IPS-NIHi11 (cell line): ENCODE results near the gene CKS1B.

Experiments
- DNase-seq: peaks from one replicate; pipeline ENCODE4 v3.0.0; 2012; ENCODE audit warnings: mixed read lengths, low spot score

The CKS1B gene

GRCh38 chr1:155002464-155003226 lies 28.2 kb downstream of the CKS1B start, which contains the start of gene ZBTB7B:
TSS of gene ZBTB7B (plus strand) at chr1:155002802. CDS start at chr1:155014661, 11,859 bp downstream.
- DNase-seq = no peak

- no peak for DNase-seq
Observed at GRCh38 chr1:155003227-155003765, 28.8 kb downstream of the CKS1B start.

DNA sequence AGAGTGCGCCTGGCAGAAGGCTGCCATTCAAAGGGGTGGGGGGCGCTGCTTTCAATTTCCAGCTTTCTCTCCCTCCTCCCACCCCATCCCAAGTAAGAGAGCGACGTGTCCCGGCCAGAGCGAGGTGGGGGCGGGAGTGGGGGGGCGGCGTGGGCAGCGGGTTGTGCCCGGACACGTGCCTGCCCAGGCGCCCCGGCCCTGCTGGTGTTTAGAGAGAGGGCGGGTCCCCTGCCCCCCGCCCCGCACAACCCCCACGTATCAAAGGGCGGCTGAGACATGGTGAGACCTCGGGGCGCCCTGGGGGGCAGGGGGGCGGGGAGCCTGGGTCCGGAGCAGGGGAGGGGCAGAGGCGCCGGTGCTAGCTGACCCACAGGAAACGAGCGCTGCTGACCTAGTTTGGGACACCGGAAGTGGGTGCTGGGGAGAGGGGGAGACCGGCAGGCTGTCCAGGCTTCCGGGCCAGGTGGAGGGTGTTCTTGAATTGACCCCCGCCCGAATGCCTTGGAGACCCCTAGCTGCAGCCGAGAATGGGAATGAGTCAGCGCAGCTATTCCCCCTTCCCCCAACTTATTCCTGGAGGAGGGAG lies 29.4 kb downstream of the CKS1B start:
- DNase-seq = peak; percentile 53

DNA sequence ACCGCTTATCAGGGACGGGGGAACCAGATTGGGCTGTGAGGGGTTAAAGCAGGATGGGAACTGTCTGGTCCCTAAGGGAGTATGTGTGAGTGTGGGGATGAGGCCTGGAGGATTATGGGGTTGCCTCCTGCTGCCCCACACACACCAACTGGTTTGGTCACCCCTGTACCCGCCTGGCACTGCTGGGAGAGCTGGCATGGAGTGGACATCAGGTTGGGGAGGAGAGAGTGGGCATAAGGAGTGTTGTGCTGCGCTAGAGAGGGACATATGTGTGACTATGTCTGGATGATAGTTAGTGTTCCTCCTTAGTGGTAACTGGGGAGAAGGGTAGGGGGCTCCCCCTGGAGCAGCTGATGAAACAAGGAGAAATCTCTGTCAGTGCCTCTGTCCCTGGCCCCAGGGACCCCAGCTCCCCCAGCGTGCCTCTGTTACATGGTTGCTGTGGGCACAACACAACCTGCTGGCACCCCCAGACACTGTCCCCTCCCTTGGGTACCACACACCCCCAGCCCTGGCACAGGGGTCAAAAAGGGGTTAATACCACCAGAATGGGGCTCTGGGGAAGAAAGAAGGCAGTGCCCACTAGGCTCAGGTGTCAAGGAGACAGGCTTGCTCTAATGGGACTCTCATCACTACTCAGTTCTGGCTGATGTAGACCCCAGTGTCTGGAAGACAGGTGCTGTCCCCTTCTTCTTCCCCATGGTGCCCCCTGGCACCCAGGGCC lies 30.0 kb downstream of the CKS1B start:
- no peak for DNase-seq

GRCh38 chr1:155005076-155006011 lies 30.9 kb downstream of the CKS1B start:
- no peak for DNase-seq

- no peak for DNase-seq
Observed at GRCh38 chr1:155006601-155007101, 32.2 kb downstream of the CKS1B start.

DNA sequence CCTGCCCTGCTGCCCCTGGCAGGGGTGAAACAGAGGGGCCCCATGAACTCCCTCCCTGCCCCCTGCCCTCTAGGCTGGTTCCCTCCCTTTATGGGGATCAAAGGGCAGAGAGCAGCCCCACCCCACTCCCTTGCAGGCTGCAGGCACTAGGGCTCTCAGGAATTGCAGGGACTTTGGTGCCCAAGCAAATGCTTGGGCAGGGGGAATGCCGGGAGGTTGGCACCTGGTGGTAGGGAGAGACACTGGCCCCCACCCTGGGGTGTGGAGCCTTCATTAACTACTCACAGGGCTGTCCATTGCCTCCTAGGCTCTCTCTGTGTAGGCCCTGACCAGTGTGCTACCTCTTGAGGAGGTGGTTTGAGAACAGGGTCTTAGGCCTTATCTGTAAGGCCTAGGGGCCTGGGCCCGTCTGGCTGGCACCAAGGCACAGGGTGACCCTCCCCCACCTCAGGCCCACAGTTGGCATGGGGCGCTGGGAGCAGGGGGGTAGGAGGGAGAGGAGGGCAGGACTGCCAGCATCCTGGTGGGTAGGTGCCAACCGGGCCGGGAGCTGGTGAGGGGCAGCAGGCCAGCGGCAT lies 32.9 kb downstream of the CKS1B start:
- DNase-seq = no peak

GRCh38 chr1:155008015-155008941 lies 33.8 kb downstream of the CKS1B start:
- no peak for DNase-seq

GRCh38 chr1:155009221-155009711 lies 34.8 kb downstream of the CKS1B start:
- DNase-seq = no peak

GRCh38 chr1:155009742-155010141 lies 35.3 kb downstream of the CKS1B start:
- DNase-seq = no peak

DNA sequence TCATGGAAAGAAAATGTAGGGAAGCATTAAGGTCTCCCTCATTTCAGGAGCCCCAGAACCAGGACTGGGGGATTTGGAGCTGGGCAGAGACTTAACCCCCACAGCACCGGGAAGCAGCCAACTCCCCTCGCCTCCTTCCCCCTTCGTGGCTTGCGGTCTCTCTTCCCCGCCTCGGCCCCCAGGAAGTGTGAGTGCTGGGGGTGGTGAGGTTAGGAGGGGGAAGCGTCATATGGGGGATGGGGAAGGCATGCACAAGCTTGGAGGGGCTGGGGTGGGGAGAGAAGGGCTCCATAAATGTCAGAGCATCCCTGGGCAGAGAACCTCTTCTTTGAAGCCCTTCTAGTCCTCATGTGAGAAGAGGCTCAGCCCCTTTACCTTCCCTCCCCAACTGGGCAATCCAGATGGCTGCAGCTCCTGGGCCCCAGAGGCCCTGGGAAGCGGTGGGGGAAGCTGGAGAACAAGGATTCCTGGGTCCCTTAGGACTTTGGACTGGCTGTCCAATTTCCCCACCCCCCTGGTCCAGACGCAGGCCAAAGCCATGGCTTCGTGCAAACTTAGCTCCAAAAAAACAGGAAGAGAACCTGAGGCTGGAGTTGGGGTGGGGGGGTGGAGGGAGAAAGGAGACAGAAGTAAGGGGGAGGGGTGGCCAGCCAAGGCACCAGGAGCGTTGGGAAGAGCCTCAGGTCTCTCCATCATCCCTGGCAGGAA lies 35.9 kb downstream of the CKS1B start:
- DNase-seq = no peak

DNA sequence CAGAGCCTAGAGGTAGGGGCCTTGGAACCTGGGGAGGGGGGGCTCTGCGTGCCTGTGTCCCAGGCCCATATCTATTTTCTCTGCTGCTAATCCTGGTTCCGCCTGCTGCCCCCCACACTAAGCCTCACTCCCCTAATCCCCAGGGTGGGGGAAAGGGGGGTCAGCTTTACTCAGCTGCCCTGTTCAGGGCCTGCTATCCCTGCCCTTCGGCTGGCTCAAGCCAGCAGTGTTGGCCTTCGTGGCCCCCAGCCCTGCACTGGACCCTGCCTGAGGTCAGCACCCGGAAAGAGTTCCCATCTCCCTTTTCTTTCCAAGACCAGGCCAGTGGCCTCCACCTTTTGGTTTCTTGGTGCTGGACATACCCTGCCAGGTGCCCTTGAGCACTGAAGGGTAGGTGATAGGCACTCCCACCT lies 36.5 kb downstream of the CKS1B start:
- DNase-seq = no peak

GRCh38 chr1:155011437-155012025 lies 37.0 kb downstream of the CKS1B start:
- DNase-seq = no peak

GRCh38 chr1:155012026-155012546 lies 37.6 kb downstream of the CKS1B start:
- DNase-seq = peak; percentile 87

DNA sequence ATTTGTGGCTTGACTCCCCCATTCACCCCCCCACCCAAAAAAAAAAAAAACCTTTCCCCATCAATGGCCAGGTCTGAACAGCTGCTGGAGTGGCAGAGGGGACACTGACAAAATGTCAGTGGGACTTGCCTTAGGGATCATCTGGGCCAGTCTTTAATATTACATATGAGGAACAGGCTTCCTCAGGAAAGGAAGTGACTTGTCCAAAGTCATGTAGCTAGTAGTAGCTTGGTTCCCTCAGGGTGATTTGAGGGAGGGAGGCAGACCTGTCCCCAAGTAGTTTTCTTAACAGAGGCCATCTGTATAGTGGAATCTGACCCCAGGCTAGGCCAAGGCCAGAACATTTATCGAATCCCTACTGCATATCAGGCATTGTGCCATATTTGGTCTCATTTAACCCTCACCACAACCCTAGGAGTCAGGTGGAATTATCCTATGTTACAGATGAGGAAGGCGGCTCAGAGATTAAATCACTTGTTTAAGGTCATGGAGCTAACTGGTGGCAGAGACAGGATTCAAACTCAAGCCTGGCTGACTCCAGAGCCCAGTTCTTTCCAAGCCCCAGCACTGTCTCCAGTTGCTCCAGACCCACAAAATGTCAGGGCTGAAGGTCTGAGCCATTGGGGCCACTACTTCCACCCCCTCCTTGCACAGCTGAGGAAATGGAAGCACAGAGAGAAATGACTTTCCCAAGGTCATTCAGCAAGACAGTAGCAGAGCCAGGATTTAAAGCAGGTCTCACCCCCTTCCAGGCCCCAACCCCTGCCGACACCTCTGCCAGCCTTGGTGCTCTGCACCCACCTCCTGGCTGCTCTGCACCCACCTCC lies 38.5 kb downstream of the CKS1B start:
- DNase-seq = no peak

DNA sequence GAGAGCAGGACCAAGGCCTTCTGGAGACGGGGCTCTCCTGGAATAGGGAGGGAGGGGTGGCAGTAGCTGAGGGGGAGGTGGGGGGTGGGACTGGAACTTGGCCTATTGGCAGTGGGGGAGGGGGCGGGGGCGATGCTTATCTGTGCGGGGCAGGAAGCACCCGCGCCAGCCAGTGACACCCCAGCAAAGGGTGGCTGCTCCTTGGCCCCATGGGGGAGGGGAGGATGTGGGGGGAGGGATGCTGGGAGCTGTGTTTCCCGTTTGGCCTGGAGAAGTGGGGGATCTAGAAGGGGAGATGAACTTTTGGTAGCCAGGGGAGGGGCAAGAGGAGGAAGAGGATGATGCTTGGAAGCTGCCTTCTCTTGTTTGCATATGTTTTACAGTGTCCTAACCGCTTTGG lies 39.2 kb downstream of the CKS1B start:
- DNase-seq = no peak

- DNase-seq = no peak
Observed at GRCh38 chr1:155014709-155015508, 40.4 kb downstream of the CKS1B start.
